ENCODE data around the gene LHPP.
A peak's percentile ranks its signal among the peaks of the same experiment; 100 is the strongest.

DNA sequence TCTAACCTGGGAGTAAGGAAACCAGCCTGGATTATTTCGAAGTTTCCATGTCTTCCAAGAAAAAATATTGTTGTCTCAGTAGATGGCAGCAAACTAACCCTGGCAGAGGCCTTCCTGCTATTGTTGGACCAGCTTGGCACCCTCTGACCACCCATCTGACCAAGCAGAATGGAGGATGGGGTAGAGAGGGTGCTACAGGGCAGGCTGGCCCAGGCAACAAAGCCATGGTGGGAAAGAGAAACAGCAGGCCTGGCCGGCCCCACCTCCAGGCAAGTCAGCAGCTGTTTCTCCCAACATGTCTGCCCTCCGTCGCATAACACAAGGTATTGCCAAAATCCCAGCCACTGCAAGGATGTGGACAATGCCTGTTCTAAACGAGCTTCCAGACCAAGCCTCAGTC is 187.6 kb downstream of the LHPP start:
- TF ChIP-seq, protein P1, sequence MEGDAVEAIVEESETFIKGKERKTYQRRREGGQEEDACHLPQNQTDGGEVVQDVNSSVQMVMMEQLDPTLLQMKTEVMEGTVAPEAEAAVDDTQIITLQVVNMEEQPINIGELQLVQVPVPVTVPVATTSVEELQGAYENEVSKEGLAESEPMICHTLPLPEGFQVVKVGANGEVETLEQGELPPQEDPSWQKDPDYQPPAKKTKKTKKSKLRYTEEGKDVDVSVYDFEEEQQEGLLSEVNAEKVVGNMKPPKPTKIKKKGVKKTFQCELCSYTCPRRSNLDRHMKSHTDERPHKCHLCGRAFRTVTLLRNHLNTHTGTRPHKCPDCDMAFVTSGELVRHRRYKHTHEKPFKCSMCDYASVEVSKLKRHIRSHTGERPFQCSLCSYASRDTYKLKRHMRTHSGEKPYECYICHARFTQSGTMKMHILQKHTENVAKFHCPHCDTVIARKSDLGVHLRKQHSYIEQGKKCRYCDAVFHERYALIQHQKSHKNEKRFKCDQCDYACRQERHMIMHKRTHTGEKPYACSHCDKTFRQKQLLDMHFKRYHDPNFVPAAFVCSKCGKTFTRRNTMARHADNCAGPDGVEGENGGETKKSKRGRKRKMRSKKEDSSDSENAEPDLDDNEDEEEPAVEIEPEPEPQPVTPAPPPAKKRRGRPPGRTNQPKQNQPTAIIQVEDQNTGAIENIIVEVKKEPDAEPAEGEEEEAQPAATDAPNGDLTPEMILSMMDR (IDR thresholded peaks at IDR 0.05): peak in 4 of 12 donors; percentile 17 to 40 (median 23)
- no peak for TF ChIP-seq POLR2A (IDR thresholded peaks at IDR 0.05)

All from heart left ventricle (tissue), 13 donors.